ENCODE data around the gene ATIC. TPM values are rescaled to one million over a fixed set of nuclear protein-coding genes. Genes with fewer than 3 reads are reported as not detected.
"Not testable (repeated sequence)": the region's sequence is repeated elsewhere in the genome, so short reads cannot be mapped to it uniquely, and the experiment has no call there.

ATIC gene
- total and polyA plus RNA-seq, 12 donors: 33.7 to 164 (median 83.3) TPM

DNA sequence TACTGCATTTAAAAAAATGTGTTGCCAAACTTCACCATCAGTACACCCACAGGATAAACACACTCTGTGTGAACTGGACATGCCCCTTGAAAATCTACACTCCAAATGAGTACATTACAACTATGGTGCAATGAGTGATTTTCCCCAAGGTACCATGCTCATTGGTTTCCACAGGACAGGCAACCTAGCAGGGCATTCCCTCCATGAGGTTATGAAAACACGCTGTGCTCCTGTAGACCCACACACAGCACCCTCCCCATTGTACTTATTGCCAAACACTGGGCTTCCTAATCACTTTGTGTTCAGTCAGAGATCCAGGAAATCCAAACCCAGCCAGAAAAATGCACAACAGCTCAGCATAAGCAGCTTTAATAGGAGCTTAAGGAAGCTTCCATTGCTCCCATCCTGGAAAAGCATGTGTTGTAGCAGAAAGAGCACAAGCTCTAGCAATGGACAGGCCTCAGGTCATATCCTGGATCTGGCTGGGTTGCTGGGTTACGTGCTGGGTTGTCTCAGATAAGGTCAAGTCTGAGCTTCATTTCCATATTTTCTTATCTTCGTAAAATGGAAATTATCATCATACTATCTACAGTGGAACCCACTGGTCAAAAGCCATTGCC lies 20.8 kb upstream of the ATIC start:
- no peaks in the 10 kb centered on the region for H3K36me3 ChIP-seq (replicated peaks in 1 of 2)
- no peak overlapping the region for H3K4me3 ChIP-seq
- no peak for DNase-seq
- 77 to 92% (median 85%) methylated on average over 2 to 3 of the region's 3 CpGs for WGBS, 4 donors
- H3K9me3 ChIP-seq (replicated peaks in 1 of 3): no peaks in the 10 kb centered on the region
- no peaks in the 10 kb centered on the region for H3K27me3 ChIP-seq
- H3K4me1 ChIP-seq (replicated peaks in 1 of 2): no peaks in the 10 kb centered on the region
- H3K27ac ChIP-seq: no peak overlapping the region
- no peak for TF ChIP-seq POLR2A (IDR thresholded peaks at IDR 0.05)
- TF ChIP-seq, protein P1, sequence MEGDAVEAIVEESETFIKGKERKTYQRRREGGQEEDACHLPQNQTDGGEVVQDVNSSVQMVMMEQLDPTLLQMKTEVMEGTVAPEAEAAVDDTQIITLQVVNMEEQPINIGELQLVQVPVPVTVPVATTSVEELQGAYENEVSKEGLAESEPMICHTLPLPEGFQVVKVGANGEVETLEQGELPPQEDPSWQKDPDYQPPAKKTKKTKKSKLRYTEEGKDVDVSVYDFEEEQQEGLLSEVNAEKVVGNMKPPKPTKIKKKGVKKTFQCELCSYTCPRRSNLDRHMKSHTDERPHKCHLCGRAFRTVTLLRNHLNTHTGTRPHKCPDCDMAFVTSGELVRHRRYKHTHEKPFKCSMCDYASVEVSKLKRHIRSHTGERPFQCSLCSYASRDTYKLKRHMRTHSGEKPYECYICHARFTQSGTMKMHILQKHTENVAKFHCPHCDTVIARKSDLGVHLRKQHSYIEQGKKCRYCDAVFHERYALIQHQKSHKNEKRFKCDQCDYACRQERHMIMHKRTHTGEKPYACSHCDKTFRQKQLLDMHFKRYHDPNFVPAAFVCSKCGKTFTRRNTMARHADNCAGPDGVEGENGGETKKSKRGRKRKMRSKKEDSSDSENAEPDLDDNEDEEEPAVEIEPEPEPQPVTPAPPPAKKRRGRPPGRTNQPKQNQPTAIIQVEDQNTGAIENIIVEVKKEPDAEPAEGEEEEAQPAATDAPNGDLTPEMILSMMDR (IDR thresholded peaks at IDR 0.05): no peak
- intact Hi-C loops (cut with DNase I): no loop called here

GRCh38 chr2:215293879-215294278 lies 18.0 kb upstream of the ATIC start:
- Histone ChIP-seq H3K36me3 (replicated peaks in 1 of 2) (no peaks in the 10 kb centered on the region), H3K27ac (no peak overlapping the region), H3K4me1 (replicated peaks in 1 of 2) (no peaks in the 10 kb centered on the region), H3K4me3 (no peak overlapping the region), H3K9me3 (replicated peaks in 1 of 3) (no peaks in the 10 kb centered on the region), H3K27me3 (no peaks in the 10 kb centered on the region)
- intact Hi-C loops (cut with DNase I): no loop called here
- TF ChIP-seq, protein P1 (IDR thresholded peaks at IDR 0.05): no peak
- TF ChIP-seq POLR2A (IDR thresholded peaks at IDR 0.05): no peak
- 82 to 92% (median 89%) methylated on average over 2 to 4 of the region's 4 CpGs for WGBS, 4 donors
- DNase-seq: no peak

- intact Hi-C loops (cut with DNase I): no loop called here
- no peaks in the 10 kb centered on the region for H3K4me1 ChIP-seq (replicated peaks in 1 of 2)
- TF ChIP-seq, protein P1 (IDR thresholded peaks at IDR 0.05): no peak
- TF ChIP-seq POLR2A (IDR thresholded peaks at IDR 0.05): no peak
- no peaks in the 10 kb centered on the region for H3K36me3 ChIP-seq (replicated peaks in 1 of 2)
- H3K4me3 ChIP-seq: no peak overlapping the region
- no peak overlapping the region for H3K27ac ChIP-seq
- no peak for DNase-seq
- H3K27me3 ChIP-seq: no peaks in the 10 kb centered on the region
- 81 to 84% (median 81%) methylated on average over 6 of the region's 6 CpGs for WGBS, 4 donors
- H3K9me3 ChIP-seq (replicated peaks in 1 of 3): no peaks in the 10 kb centered on the region
These were observed 12.5 kb upstream of the ATIC start for GRCh38 chr2:215299337-215299859.

GRCh38 chr2:215301994-215302393 lies 9.9 kb upstream of the ATIC start:
- H3K27me3 ChIP-seq: no peaks in the 10 kb centered on the region
- TF ChIP-seq, protein P1 (IDR thresholded peaks at IDR 0.05): no peak
- no peak for TF ChIP-seq POLR2A (IDR thresholded peaks at IDR 0.05)
- no peak for DNase-seq
- no peak overlapping the region for H3K27ac ChIP-seq
- no peak overlapping the region for H3K4me3 ChIP-seq
- no peaks in the 10 kb centered on the region for H3K4me1 ChIP-seq (replicated peaks in 1 of 2)
- WGBS, 4 donors: 76 to 88% (median 80%) methylated on average over 2 of the region's 2 CpGs
- intact Hi-C loops (cut with DNase I): no loop called here
- no peaks in the 10 kb centered on the region for H3K9me3 ChIP-seq (replicated peaks in 1 of 3)
- no peaks in the 10 kb centered on the region for H3K36me3 ChIP-seq (replicated peaks in 1 of 2)

DNA sequence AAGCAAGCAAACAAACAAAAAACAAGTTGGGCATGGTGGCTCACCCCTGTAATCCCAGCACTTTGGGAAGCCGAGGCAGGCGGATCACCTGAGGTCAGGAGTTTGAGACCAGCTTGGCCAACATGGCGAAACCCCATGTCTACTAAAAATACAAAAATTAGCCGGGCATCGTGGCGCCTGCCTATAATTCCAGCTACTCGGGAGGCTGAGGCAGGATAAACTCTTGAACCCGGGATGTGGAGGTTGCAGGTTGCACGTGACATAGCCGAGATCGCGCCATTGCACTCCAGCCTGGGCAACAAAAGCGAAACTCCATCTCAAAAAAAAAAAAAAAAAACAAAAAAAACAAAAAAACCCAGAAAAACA lies 617 bp upstream of the ATIC start:
- H3K36me3 ChIP-seq (replicated peaks in 1 of 2); H3K27me3 ChIP-seq; intact Hi-C loops (cut with DNase I); H3K9me3 ChIP-seq (replicated peaks in 1 of 3): not testable (repeated sequence)
- Histone ChIP-seq H3K27ac (peak overlapping the region in 2 of 5 donors; percentile 80 to 82), H3K4me3 (peak overlapping the region in 2 of 4 donors; percentile 44 to 89), H3K4me1 (replicated peaks in 1 of 2) (peaks cover 0 to 13% of the 10 kb centered on the region in 2 donors)
- DNase-seq: peak in 5 of 7 donors; percentile 13 to 29 (median 19)
- 33 to 44% (median 37%) methylated on average over 13 of the region's 13 CpGs for WGBS, 4 donors

All from adrenal gland (tissue), 12 donors.